Astrocyte (in vitro differentiated cells and primary cell): ENCODE results near the gene TTC1.
"Not testable (repeated sequence)": the region's sequence is repeated elsewhere in the genome, so short reads cannot be mapped to it uniquely, and the experiment has no call there.

Experiments used
- EZH2 ChIP-seq: IDR thresholded peaks from 2 replicates; pipeline ENCODE4 v1.6.1; 2012; ENCODE audit warnings: mild to moderate bottlenecking, low read length, inconsistent platforms; ENCODE audit not compliant: insufficient read depth
- TF ChIP-seq, protein P1 (sequence below): IDR thresholded peaks from 2 replicates; pipeline ENCODE4 v1.5.1; 2011; ENCODE audit warnings: low read depth, mild to moderate bottlenecking, inconsistent platforms, low read length, moderate library complexity; ENCODE audit not compliant: insufficient read depth

DNA sequence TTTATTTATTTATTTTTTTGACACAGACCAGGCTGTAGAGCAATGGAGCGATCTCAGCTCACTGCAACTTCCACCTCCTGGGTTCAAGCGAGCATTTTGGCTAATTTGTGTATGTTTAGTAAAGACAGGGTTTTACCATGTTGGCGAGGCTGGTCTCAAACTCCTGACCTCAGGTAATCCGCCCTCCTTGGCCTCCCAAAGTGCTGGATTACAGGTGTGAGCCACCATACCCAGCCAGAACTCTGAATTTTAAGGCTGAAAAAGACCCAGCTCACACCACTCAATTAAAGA is 43.2 kb upstream of the TTC1 start:
- TF ChIP-seq, protein P1, sequence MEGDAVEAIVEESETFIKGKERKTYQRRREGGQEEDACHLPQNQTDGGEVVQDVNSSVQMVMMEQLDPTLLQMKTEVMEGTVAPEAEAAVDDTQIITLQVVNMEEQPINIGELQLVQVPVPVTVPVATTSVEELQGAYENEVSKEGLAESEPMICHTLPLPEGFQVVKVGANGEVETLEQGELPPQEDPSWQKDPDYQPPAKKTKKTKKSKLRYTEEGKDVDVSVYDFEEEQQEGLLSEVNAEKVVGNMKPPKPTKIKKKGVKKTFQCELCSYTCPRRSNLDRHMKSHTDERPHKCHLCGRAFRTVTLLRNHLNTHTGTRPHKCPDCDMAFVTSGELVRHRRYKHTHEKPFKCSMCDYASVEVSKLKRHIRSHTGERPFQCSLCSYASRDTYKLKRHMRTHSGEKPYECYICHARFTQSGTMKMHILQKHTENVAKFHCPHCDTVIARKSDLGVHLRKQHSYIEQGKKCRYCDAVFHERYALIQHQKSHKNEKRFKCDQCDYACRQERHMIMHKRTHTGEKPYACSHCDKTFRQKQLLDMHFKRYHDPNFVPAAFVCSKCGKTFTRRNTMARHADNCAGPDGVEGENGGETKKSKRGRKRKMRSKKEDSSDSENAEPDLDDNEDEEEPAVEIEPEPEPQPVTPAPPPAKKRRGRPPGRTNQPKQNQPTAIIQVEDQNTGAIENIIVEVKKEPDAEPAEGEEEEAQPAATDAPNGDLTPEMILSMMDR, result not testable (repeated sequence)
- TF ChIP-seq EZH2, result not testable (repeated sequence)
